ENCODE results near the gene STAG1. TPM values are rescaled to one million over a fixed set of nuclear protein-coding genes. Genes with fewer than 3 reads are reported as not detected.

STAG1 gene
- total RNA-seq, 1 experiment from 2014 or later: 34.6 TPM

GRCh38 chr3:136642711-136643110, 109.5 kb downstream of the STAG1 start:
- no peak overlapping the region for H3K4me3 Mint-ChIP-seq
- H2BK5ac ChIP-seq (ENCODE audit: insufficient read length, low read length): no peak overlapping the region
- H2AK5ac ChIP-seq (ENCODE audit: insufficient read length, low read length): no peak overlapping the region
- H2BK20ac ChIP-seq (ENCODE audit: low read depth, low read length, poor library complexity, severe bottlenecking): no peak overlapping the region
- H4K5ac ChIP-seq (ENCODE audit: insufficient read length, low read depth, low read length): no peak overlapping the region
- H3K36me3 Mint-ChIP-seq (ENCODE audit: insufficient read depth in 1 of 3, low read depth in 3 of 3): no peaks in the 10 kb centered on the region
- DNase-seq: no peak
- H3T11ph ChIP-seq (ENCODE audit: low read length): no peak overlapping the region
- no peaks in the 10 kb centered on the region for H4K20me1 ChIP-seq (ENCODE audit: control insufficient read depth, insufficient read depth, insufficient read length)
- no peaks in the 10 kb centered on the region for H3K9me3 Mint-ChIP-seq
- no peak overlapping the region for H3K4me2 ChIP-seq (ENCODE audit: insufficient read depth, insufficient read length, low read length)
- H2BK12ac ChIP-seq (ENCODE audit: insufficient read length, low read depth, low read length): no peak overlapping the region
- no peak overlapping the region for H3K27ac ChIP-seq (ENCODE audit: insufficient read length, low read depth, low read length)
- H3K9ac ChIP-seq (ENCODE audit: extremely low read depth, insufficient read length, low read length): no peak overlapping the region
- no peak overlapping the region for H2BK120ac ChIP-seq (ENCODE audit: low read depth, low read length, poor library complexity, severe bottlenecking)
- H3K4me1 ChIP-seq (ENCODE audit: insufficient read depth, low read length): no peaks in the 10 kb centered on the region
- H2BK15ac ChIP-seq (ENCODE audit: low read depth, low read length): no peak overlapping the region
- TF ChIP-seq, protein P1, sequence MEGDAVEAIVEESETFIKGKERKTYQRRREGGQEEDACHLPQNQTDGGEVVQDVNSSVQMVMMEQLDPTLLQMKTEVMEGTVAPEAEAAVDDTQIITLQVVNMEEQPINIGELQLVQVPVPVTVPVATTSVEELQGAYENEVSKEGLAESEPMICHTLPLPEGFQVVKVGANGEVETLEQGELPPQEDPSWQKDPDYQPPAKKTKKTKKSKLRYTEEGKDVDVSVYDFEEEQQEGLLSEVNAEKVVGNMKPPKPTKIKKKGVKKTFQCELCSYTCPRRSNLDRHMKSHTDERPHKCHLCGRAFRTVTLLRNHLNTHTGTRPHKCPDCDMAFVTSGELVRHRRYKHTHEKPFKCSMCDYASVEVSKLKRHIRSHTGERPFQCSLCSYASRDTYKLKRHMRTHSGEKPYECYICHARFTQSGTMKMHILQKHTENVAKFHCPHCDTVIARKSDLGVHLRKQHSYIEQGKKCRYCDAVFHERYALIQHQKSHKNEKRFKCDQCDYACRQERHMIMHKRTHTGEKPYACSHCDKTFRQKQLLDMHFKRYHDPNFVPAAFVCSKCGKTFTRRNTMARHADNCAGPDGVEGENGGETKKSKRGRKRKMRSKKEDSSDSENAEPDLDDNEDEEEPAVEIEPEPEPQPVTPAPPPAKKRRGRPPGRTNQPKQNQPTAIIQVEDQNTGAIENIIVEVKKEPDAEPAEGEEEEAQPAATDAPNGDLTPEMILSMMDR (conservative IDR thresholded peaks at IDR 0.05): no peak
- no peak overlapping the region for H3K4ac ChIP-seq (ENCODE audit: low read depth, low read length)
- 0 out of 4 replicates have a peak, but pooled peaks cover 0 to 4% of the 10 kb centered on the region in 2 experiments for H3K4me1 Mint-ChIP-seq
- no peak overlapping the region for H3K23ac ChIP-seq (ENCODE audit: insufficient read length, low read depth, low read length)
- no peak overlapping the region for H4K8ac ChIP-seq (replicated peaks; ENCODE audit: insufficient read length, low read depth, low read length)
- H3K27ac Mint-ChIP-seq: no peak overlapping the region
- no peaks in the 10 kb centered on the region for H3K23me2 ChIP-seq (ENCODE audit: insufficient read length, low read depth, low read length, poor library complexity, severe bottlenecking)
- H3K27me3 ChIP-seq (ENCODE audit: insufficient read depth, low read length): no peaks in the 10 kb centered on the region
- H3K9me3 ChIP-seq (ENCODE audit: control insufficient read depth, low read depth, low read length): no peaks in the 10 kb centered on the region
- no peaks in the 10 kb centered on the region for H3K79me1 ChIP-seq (ENCODE audit: insufficient read depth, low read depth, low read length, poor library complexity, severe bottlenecking)
- no peak overlapping the region for H3K56ac ChIP-seq (ENCODE audit: insufficient read length, low read depth, low read length)
- no CpG with 5 or more reads among the region's 1 CpG for WGBS (ENCODE audit: extremely low coverage, insufficient read length, low lambda C conversion rate)
- no peak overlapping the region for H3K18ac ChIP-seq (ENCODE audit: insufficient read length, low read depth, low read length)
- peaks cover 3% of the 10 kb centered on the region; the same call in 1 of the 2 replicates for H3K79me2 ChIP-seq (ENCODE audit: insufficient read depth, low read length)
- no peak overlapping the region for H4K91ac ChIP-seq (ENCODE audit: insufficient read length, low read depth, low read length)
- H3K27me3 Mint-ChIP-seq (ENCODE audit: low read depth): no peaks in the 10 kb centered on the region
- no peak overlapping the region for H2AFZ ChIP-seq (ENCODE audit: low read length)
- no peak overlapping the region for H3K14ac ChIP-seq (ENCODE audit: insufficient read depth, low read length)

All from H9 (cell line).